H1 (cell line): Measurements from ENCODE around the gene CEND1. TPM values are rescaled to one million over a fixed set of nuclear protein-coding genes. Genes with fewer than 3 reads are reported as not detected.

ENCODE experiments used
- CTCF ChIA-PET: fragments of 300-600 bp; sonication (Branson Sonifier 250); formaldehyde crosslinking; loops from one replicate; lab custom pipeline; 2021; ENCODE audit not compliant: partially characterized antibody; lab: Charles Lee
- POLR2A ChIA-PET: fragments of 300-600 bp; sonication (Branson Sonifier 250); formaldehyde crosslinking; loops from one replicate; lab custom pipeline; 2021; ENCODE audit warnings: inconsistent platforms; ENCODE audit not compliant: partially characterized antibody; lab: Charles Lee
- DNase-seq, 2 experiments: peaks; one replicate each; pipeline versions ENCODE4 v3.0.0 to v3.0.0-alpha.2; 2010 to 2022; ENCODE audit warnings: low spot score in 2 of 2, low read depth in 1 of 2, mixed read lengths in 1 of 2
- FAIRE-seq: peaks from 2 replicates; lab custom pipeline; 2011; peaks lifted over from hg19 to GRCh38; lab: Jason Lieb, UNC
- H2AFZ ChIP-seq: 2 replicates; pipeline ENCODE4 v1.8.1; 2012; ENCODE audit warnings: low read length, inconsistent platforms
- H2AK5ac ChIP-seq: 2 replicates; pipeline ENCODE4 v1.6.1; 2013; ENCODE audit warnings: low read depth, low read length
- H2BK120ac ChIP-seq: replicated peaks from 2 replicates; pipeline ENCODE3; 2013; ENCODE audit warnings: low read depth, low read length, inconsistent platforms
- H2BK12ac ChIP-seq: 2 replicates; pipeline ENCODE4 v1.6.1; 2013; ENCODE audit warnings: low read depth, low read length
- H2BK15ac ChIP-seq: 2 replicates; pipeline ENCODE4 v1.6.1; 2013; ENCODE audit warnings: low read length
- H2BK20ac ChIP-seq: 2 replicates; pipeline ENCODE4 v1.6.1; 2013; ENCODE audit warnings: low read length
- H2BK5ac ChIP-seq: 2 replicates; pipeline ENCODE4 v1.6.1; 2013; ENCODE audit warnings: low read depth, low read length
- H3K14ac ChIP-seq: 2 replicates; pipeline ENCODE4 v1.6.1; 2013; ENCODE audit warnings: inconsistent platforms; ENCODE audit not compliant: insufficient read length
- H3K18ac ChIP-seq: 2 replicates; pipeline ENCODE4 v1.6.1; 2013; ENCODE audit warnings: low read length; ENCODE audit errors: extremely low read depth
- H3K23ac ChIP-seq: 2 replicates; pipeline ENCODE4 v1.6.1; 2013; ENCODE audit warnings: inconsistent platforms; ENCODE audit not compliant: insufficient read length
- H3K23me2 ChIP-seq: 2 replicates; pipeline ENCODE4 v1.6.1; 2013; ENCODE audit warnings: low read depth, low read length
- H3K27ac ChIP-seq: 2 replicates; pipeline ENCODE4 v1.6.1; 2011; ENCODE audit warnings: low read depth, low read length, inconsistent platforms
- H3K27me3 ChIP-seq, 4 experiments: replicated peaks in 1 of 4; 1 replicate in 1 of 4; 2 replicates in 3 of 4; pipeline versions ENCODE4 v1.6.1 to v1.8.1; 2011 to 2013; ENCODE audit warnings: low read length in 3 of 4, mild to moderate bottlenecking in 3 of 4, inconsistent platforms in 2 of 4, mixed read lengths in 2 of 4, moderate library complexity in 1 of 4; ENCODE audit not compliant: control insufficient read depth in 3 of 4, insufficient read depth in 3 of 4; ENCODE audit errors: extremely low read depth in 1 of 4
- H3K36me3 ChIP-seq, 4 experiments: 2 replicates each; pipeline versions ENCODE4 v1.6.1 to v1.8.1; 2011 to 2013; ENCODE audit warnings: mild to moderate bottlenecking in 4 of 4, low read length in 3 of 4, moderate library complexity in 2 of 4, control low read depth in 1 of 4, inconsistent platforms in 1 of 4; ENCODE audit not compliant: insufficient read depth in 4 of 4, control insufficient read depth in 2 of 4
- H3K4ac ChIP-seq: replicated peaks from 2 replicates; pipeline ENCODE3; 2013; ENCODE audit warnings: low read length, low read depth, mixed read lengths, inconsistent platforms; ENCODE audit not compliant: insufficient read length
- H3K4me1 ChIP-seq, 4 experiments: replicated peaks in 1 of 4; 1 replicate in 1 of 4; 2 replicates in 3 of 4; pipeline versions ENCODE4 v1.6.1 to v1.8.1; 2011 to 2013; ENCODE audit warnings: low read length in 3 of 4, inconsistent platforms in 2 of 4, mixed read lengths in 1 of 4; ENCODE audit not compliant: insufficient read depth in 4 of 4, control insufficient read depth in 3 of 4
- H3K4me2 ChIP-seq, 2 experiments: 2 replicates each; pipeline versions ENCODE4 v1.6.1 to v1.8.1; 2011 to 2013; ENCODE audit warnings: low read depth in 2 of 2, low read length in 2 of 2, control low read depth in 1 of 2, inconsistent platforms in 1 of 2, mild to moderate bottlenecking in 1 of 2; ENCODE audit not compliant: insufficient read depth in 1 of 2
- H3K4me3 ChIP-seq, 4 experiments: fragments of 200-600, 300-600 bp in 1 of 4; sonication (generic), shearing (Covaris generic), sonication (Bioruptor Twin) in 1 of 4; 2 replicates each; pipeline versions ENCODE4 v1.5.1 to v1.8.1; 2011 to 2016; ENCODE audit warnings: low read length in 4 of 4, low read depth in 3 of 4, control low read depth in 2 of 4, inconsistent platforms in 2 of 4, mild to moderate bottlenecking in 2 of 4, mixed read lengths in 1 of 4, moderate library complexity in 1 of 4; ENCODE audit not compliant: insufficient read depth in 2 of 4; ENCODE audit errors: extremely low read depth in 1 of 4
- H3K56ac ChIP-seq: replicated peaks from 2 replicates; pipeline ENCODE3; 2013; ENCODE audit warnings: low read depth, mild to moderate bottlenecking, mixed read lengths, low read length, inconsistent platforms; ENCODE audit not compliant: insufficient read length
- H3K79me1 ChIP-seq: 2 replicates; pipeline ENCODE4 v1.6.1; 2013; ENCODE audit warnings: low read depth, low read length, control low read depth
- H3K79me2 ChIP-seq, 2 experiments: 2 replicates each; pipeline versions ENCODE4 v1.6.1 to v1.8.1; 2012 to 2013; ENCODE audit warnings: low read length in 2 of 2, mild to moderate bottlenecking in 2 of 2, inconsistent platforms in 1 of 2; ENCODE audit not compliant: insufficient read depth in 2 of 2, control insufficient read depth in 1 of 2
- H3K9ac ChIP-seq, 4 experiments: replicated peaks in 1 of 4; 1 replicate in 1 of 4; 2 replicates in 3 of 4; pipeline versions ENCODE4 v1.6.1 to v1.8.1; 2011 to 2013; ENCODE audit warnings: low read depth in 3 of 4, low read length in 3 of 4, control low read depth in 2 of 4, mild to moderate bottlenecking in 2 of 4, moderate library complexity in 2 of 4, inconsistent platforms in 1 of 4; ENCODE audit errors: extremely low read depth in 1 of 4
- H3K9me3 ChIP-seq, 2 experiments: 2 replicates each; pipeline versions ENCODE4 v1.6.1 to v1.8.1; 2012 to 2013; ENCODE audit warnings: mild to moderate bottlenecking in 2 of 2, moderate library complexity in 2 of 2, control low read depth in 1 of 2, inconsistent platforms in 1 of 2, low read depth in 1 of 2, low read length in 1 of 2, mixed read lengths in 1 of 2; ENCODE audit not compliant: insufficient read depth in 2 of 2
- H4K20me1 ChIP-seq, 2 experiments: replicated peaks in 1 of 2; 2 replicates each; pipeline versions ENCODE3 to v1.8.1; 2011 to 2013; ENCODE audit warnings: inconsistent platforms in 2 of 2, low read length in 2 of 2, mild to moderate bottlenecking in 1 of 2; ENCODE audit not compliant: insufficient read depth in 2 of 2, control insufficient read depth in 1 of 2
- H4K5ac ChIP-seq: 2 replicates; pipeline ENCODE4 v1.6.1; 2013; ENCODE audit warnings: low read length, low read depth, mixed read lengths, inconsistent platforms; ENCODE audit not compliant: insufficient read length
- H4K8ac ChIP-seq: 2 replicates; pipeline ENCODE4 v1.8.0; 2013; ENCODE audit warnings: mild to moderate bottlenecking, moderate library complexity, low read length, inconsistent platforms; ENCODE audit not compliant: insufficient read depth; ENCODE audit errors: extremely low read depth
- H4K91ac ChIP-seq: replicated peaks from 2 replicates; pipeline ENCODE3; 2013; ENCODE audit warnings: low read length, mixed read lengths, inconsistent platforms; ENCODE audit not compliant: insufficient read length
- BCL11A ChIP-seq, 2 experiments: IDR thresholded peaks; one replicate each; pipeline ENCODE4 v1.6.1; 2011; ENCODE audit warnings: low read depth in 2 of 2, low read length in 2 of 2, mild to moderate bottlenecking in 2 of 2
- BRCA1 ChIP-seq: IDR thresholded peaks from 2 replicates; pipeline ENCODE4 v1.6.1; 2012; ENCODE audit warnings: low read depth, low read length, improper control_type of control experiment
- CHD1 ChIP-seq: IDR thresholded peaks from 2 replicates; pipeline ENCODE4 v1.6.1; 2012; ENCODE audit warnings: low read depth, low read length, improper control_type of control experiment
- GABPA ChIP-seq: IDR thresholded peaks from 2 replicates; pipeline ENCODE4 v1.6.1; 2011; ENCODE audit warnings: mild to moderate bottlenecking, low read length, moderate library complexity, borderline replicate concordance; ENCODE audit not compliant: insufficient read depth
- MAX ChIP-seq: IDR thresholded peaks from 2 replicates; pipeline ENCODE4 v1.6.1; 2012; ENCODE audit warnings: inconsistent platforms
- SIX5 ChIP-seq: IDR thresholded peaks from 2 replicates; pipeline ENCODE4 v1.6.1; 2011; ENCODE audit warnings: mild to moderate bottlenecking, low read depth, low read length
- WGBS, 2 experiments: shearing (Covaris generic) in 1 of 2; methylation state at CpG; one replicate each; pipeline versions ENCODE4 v1.1.6 to v1.1.7; 2013 to 2015; ENCODE audit warnings: low lambda C conversion rate in 2 of 2, mixed read lengths in 2 of 2, inconsistent platforms in 1 of 2, low coverage in 1 of 2, missing lambda C conversion rate in 1 of 2; ENCODE audit not compliant: insufficient replicate concordance in 2 of 2, insufficient coverage in 1 of 2, insufficient read length in 1 of 2; ENCODE audit errors: extremely low coverage in 1 of 2, missing lambda C conversion rate in 1 of 2; 5-methylcytosine and 5-hydroxymethylcytosine counted together
- polyA plus RNA-seq, 7 experiments: library from polyadenylated mRNA; depleted of rRNA in 3 of 7; stranded (reverse) in 5 of 7; unstranded in 2 of 7; fragments of >200 nt in 5 of 7; fragments of 200-250 nt in 2 of 7; gene quantifications; 1 replicate in 5 of 7; 2 replicates in 1 of 7; 4 replicates in 1 of 7; pipeline versions ENCODE4 v1.2.1 to v1.2.3, GENCODE V29; 2011 to 2013; ENCODE audit warnings: missing spikeins in 2 of 7, mixed read lengths in 2 of 7
- total RNA-seq: library from RNA; stranded (reverse); fragmentation: NEBNext Ultra II Directional; extraction: Animal tissue kit (Norgen Biotek cat#: 25700); gene quantifications from 2 replicates; pipeline ENCODE4 v1.2.1, GENCODE V29; 2021

CEND1 gene
- total and polyA plus RNA-seq, 2 of the 8 experiments (the other 6 are each of a cell fraction or from before 2014, with no cell fraction given), result 0.82 to 5.0 TPM

- no peak overlapping the region for H4K5ac ChIP-seq
- H2AFZ ChIP-seq, result no peak overlapping the region
- H3K4me2 ChIP-seq, result no peak overlapping the region
- no peak overlapping the region for H3K18ac ChIP-seq
- H3K4me3 ChIP-seq, result no peak overlapping the region
- no peak overlapping the region for H3K14ac ChIP-seq
- no peak for TF ChIP-seq BCL11A (IDR thresholded peaks at IDR 0.05; ENCODE audit: low read depth in 2 of 2, low read length in 2 of 2)
- TF ChIP-seq MAX, result no peak
- no peak for TF ChIP-seq CHD1
- no peak for TF ChIP-seq BRCA1
- TF ChIP-seq SIX5, result no peak
- TF ChIP-seq GABPA, result no peak
- H2BK15ac ChIP-seq, result no peak overlapping the region
- H4K91ac ChIP-seq, result no peak overlapping the region
- H3K79me1 ChIP-seq, result peaks cover 2% of the 10 kb centered on the region; the same call in 1 of the 2 replicates
- peaks cover 3 to 30% (median 6%) of the 10 kb centered on the region in 4 experiments; a peak in 5 of 8 replicates for H3K36me3 ChIP-seq
- ChIA-PET POLR2A (interaction anchor here (0.9 to 53.0 kb wide), 5 partner anchors 12 to 163 kb away, joined by 3 to 1917 read pairs (median 11); partner anchors contain the start of genes CD151, CEND1, CRACR2B and PNPLA2), CTCF (interaction anchor here (0.8 to 1.4 kb wide), 3 partner anchors 27 to 74 kb away, joined by 3 read pairs; no protein-coding TSS in a partner anchor)
- H2BK120ac ChIP-seq, result no peak overlapping the region
- no peak overlapping the region for H2AK5ac ChIP-seq
- 91% methylated on average over 20 of the region's 21 CpGs; no CpG with 5 or more reads in 1 of the 2 experiments for WGBS, 2 experiments
- H3K23me2 ChIP-seq, result peaks cover 13% of the 10 kb centered on the region
- no peak overlapping the region for H3K23ac ChIP-seq
- no peaks in the 10 kb centered on the region for H3K9me3 ChIP-seq
- no peak overlapping the region for H2BK20ac ChIP-seq
- H3K79me2 ChIP-seq, result no peaks in the 10 kb centered on the region; a peak in 1 of 4 replicates
- no peak overlapping the region for H3K9ac ChIP-seq
- FAIRE-seq, result no peak
- H3K56ac ChIP-seq, result no peak overlapping the region
- H2BK5ac ChIP-seq, result no peak overlapping the region
- H3K27ac ChIP-seq, result no peak overlapping the region
- no peak overlapping the region for H3K4ac ChIP-seq
- H4K8ac ChIP-seq, result no peak overlapping the region
- H4K20me1 ChIP-seq, result peaks cover 0 to 8% of the 10 kb centered on the region in 2 experiments
- no peaks in the 10 kb centered on the region; a peak in 1 of 7 replicates for H3K27me3 ChIP-seq
- H3K4me1 ChIP-seq, result peaks cover 0 to 12% (median 7%) of the 10 kb centered on the region in 4 experiments; a peak in 5 of 7 replicates
- no peak overlapping the region for H2BK12ac ChIP-seq
- no peak for DNase-seq
These were observed 12.2 kb upstream of the CEND1 start for GRCh38 chr11:802018-802617.
